Stimulated activated CD4-positive, alpha-beta T cell treated with anti-CD3 and anti-CD28 coated beads, Interleukin-12 subunit alpha, Interleukin-12 subunit beta, amount 100 ng/mL, for 4 hours (primary cell): ENCODE results near the gene SOHLH1.

ENCODE experiments used
- DNase-seq: peaks from one replicate; pipeline ENCODE4 v3.0.0-alpha.2; 2020

Gene SOHLH1

DNA sequence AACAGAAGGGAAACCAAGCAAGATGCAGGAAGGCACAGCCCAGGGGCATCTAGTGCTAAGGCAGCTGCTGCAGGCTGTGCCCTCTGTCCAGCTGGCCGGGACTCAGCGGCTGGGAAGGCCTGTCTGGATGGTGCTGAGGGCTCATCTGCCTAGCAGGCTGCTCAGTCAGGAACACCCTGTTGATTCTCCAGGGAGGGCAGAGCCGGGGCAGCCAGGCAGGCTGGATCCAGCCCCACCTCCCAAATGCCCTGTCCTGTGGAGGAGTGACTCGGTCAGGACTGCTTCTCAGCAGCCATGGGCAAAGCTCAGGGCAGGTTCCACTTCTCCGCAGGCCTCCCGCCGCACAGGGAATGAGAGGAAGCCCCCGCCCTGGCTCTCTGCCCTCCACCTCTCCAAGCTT lies 44.0 kb downstream of the SOHLH1 start:
- DNase-seq: no peak

DNA sequence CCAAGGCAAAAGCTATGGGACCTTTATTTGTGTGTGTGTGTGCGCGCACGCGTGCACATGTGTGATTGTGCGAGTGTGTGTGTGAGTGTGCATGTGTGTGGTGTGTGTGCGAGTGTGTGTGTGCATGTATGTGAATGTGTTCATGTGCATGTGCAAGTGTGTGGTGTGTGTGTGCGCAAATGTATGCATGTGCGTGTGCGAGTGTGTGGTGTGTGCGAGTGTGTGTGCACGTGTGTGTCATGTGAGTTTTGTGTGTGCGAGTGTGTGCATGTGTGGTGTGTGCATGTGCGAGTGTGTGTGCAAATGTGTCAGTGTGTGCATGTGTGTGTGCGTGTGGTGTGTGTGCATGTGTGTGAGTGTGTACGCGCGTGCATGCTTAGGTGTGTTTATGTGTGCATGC lies 48.9 kb downstream of the SOHLH1 start:
- no peak for DNase-seq

DNA sequence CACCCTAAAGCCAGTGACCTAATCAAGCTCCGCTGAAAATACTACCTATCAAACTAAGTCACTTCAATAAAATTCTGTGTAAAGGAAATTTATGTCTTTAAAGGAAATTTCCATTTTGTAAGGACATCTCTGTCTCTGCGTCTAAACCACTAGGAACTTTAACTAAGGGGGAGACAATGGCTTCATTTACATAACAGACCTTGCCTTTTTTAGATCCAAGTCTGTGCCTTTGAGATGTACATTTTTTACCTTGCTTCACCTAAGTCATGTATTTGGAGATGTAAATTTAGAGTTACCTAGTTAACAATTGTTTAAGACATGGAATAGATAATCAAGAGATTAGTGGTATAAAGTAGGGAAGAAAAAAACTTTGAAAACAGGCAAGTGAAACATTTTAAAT lies 49.8 kb downstream of the SOHLH1 start:
- no peak for DNase-seq

DNA sequence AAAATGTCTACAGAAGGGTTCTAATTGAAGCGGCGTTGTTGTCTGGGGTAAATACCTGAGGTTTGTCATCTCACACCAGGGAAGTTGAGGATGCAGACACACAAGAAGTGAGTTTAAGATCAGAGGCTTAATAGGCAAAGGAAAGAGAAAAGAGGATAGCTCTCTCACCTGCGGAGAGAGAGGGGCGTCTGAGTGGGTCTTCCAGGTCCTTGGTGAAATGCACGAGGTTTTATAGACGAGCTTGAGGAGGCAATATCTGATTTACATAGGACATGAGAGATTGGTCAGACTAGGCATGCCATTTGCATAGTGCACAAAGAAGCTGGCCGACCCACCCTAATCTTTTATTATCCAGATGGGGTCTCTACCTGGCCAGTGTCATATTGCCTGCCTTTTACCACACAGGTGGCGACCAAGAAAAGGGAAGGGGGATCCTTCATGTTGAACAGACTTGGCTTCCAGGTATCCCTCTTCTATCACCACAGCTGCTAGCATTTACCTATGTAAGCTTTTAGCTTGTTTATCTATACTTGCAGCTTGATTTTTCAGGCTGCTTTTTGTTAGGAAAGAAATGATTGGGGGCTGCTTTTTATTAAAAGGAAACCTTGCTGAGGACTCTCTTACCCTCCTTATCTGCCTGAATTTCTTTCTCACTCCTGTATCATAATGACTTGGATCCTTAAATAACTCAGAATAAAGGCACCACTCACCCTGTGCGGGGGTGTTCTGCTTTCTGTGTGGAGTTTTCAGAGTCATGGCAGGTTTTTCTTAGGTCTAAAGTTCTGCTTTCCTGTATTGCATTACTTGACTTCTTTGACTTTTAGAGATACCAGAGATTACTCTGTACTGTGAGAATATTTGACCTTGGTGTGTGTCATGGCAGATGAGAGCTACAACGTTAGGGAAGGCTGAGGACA lies 50.5 kb downstream of the SOHLH1 start:
- DNase-seq: no peak

DNA sequence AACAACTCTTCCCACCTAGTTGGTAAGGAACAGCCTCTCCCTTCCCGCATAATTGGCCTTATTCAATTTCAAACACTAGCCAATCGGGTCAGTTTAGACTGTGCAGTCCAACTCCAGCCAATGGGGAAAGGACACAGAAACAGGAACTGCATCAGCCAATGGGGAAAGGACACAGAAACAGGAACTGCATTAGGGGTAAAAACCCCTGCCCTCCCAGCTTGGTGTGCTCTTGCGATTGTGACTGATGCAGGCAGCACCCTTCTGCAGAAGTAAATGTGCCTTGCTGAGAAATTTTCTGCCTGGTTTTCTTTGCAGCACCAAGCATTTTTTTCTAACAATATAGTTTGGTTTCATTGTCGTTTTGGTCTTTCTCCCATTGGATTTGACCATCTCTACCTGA lies 51.4 kb downstream of the SOHLH1 start:
- DNase-seq: no peak

DNA sequence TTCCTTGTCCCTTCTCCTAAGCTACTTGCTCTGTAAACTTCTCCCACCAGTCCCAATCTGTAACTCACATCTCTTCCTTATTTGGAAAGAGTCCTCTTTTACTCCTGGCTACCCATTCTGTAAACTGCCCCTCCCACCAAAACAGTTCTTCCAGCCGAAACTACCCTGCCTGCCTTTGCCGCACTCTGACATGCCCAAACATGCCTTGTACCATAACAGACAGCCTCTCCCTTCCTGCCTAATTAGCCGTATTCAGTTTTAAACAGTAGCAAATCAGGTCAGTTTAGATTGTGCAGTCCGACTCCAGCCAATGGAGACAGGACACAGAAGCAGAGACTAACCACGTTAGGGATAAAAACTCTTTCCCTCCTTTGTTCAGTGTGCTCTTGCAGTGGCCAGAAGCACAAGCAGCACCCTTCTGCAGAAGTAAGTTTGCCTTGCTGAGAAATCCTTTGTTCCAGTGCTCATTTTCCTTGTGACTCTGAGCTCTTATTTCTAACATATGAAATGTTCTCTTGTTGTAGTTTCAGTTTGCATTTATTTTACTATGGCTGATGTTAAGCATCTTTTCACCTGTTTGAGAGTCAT lies 54.6 kb downstream of the SOHLH1 start:
- no peak for DNase-seq
